Left ventricle myocardium inferior (tissue), 1 donor: Measurements from ENCODE around the gene ARGLU1. TPM values are rescaled to one million over a fixed set of nuclear protein-coding genes. Genes with fewer than 3 reads are reported as not detected.

Experiments used
- DNase-seq: peaks from one replicate; pipeline ENCODE4 v3.0.0-alpha.2; 2020
- H3K27ac ChIP-seq: fragments of 200-600 bp; replicated peaks from 2 replicates; pipeline ENCODE4 v1.8.0; 2021
- H3K27me3 ChIP-seq: fragments of 200-600 bp; 2 replicates; pipeline ENCODE4 v1.8.0; 2021; ENCODE audit warnings: low read depth
- H3K36me3 ChIP-seq: fragments of 200-600 bp; 2 replicates; pipeline ENCODE4 v1.8.0; 2021
- H3K4me1 ChIP-seq: fragments of 200-600 bp; 2 replicates; pipeline ENCODE4 v1.8.0; 2021
- H3K4me3 ChIP-seq: fragments of 200-600 bp; 2 replicates; pipeline ENCODE4 v1.8.0; 2021; ENCODE audit warnings: mild to moderate bottlenecking, moderate library complexity
- H3K9me3 ChIP-seq: fragments of 200-600 bp; replicated peaks from 2 replicates; pipeline ENCODE4 v1.8.0; 2021
- intact Hi-C: fragments of 100-400 bp; cut with micrococcal nuclease; formaldehyde crosslinking; loops from one replicate; pipeline ENCODE4 v1.11.0; 2022
- total RNA-seq: library from RNA; stranded (reverse); fragmentation: NEBNext Ultra II Directional; extraction: Animal tissue kit (Norgen Biotek cat#: 25700); gene quantifications from one replicate; pipeline ENCODE4 v1.2.1, GENCODE V29; 2021
- TF ChIP-seq, protein P1 (sequence below): fragments of 200-600 bp; IDR thresholded peaks from 2 replicates; pipeline ENCODE4 v1.8.0; 2021; ENCODE audit warnings: antibody characterized with exemption, mild to moderate bottlenecking, borderline replicate concordance
- donor health status: DM: no; HTN: yes; CAD: no; lungs with severe emphysema.

Gene ARGLU1
- total RNA-seq, 1 donor from 2014 or later = 29.0 TPM

DNA sequence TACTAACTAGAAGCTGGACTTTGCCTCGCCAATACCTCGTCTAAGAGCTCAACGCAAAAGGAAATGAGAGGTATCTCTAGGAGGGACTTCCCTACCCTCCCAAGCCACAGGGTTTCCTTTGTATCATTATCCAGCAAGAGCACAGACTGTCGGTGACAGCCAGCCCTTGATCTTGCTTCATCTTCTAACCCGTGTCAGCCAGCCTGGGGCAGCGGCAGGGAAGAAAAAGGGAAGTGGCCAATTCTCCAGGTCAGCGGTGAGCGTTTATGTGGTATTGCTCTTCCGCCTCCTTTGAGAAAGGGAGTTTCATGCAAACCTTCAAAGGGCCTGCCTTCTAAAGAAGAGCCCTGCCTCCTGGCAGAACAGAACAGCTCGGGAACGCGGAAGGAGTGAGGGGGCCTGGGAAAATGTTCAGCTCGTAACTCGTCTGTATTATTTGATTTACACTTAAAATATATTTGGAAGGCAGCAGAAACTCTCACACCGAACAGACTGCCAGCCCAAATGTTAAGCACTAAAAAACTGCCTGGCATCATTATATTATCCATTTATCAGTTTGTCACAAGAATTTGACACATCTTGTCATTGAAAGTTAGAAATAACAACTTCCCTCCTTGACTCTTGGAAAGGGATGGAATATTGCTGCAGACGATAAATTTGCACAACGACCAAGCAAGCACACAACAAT lies 74.3 kb downstream of the ARGLU1 start:
- peak overlapping the region; percentile 55 for H3K27ac ChIP-seq
- no peak overlapping the region for H3K4me3 ChIP-seq
- H3K27me3 ChIP-seq = no peaks in the 10 kb centered on the region
- peaks cover 73% of the 10 kb centered on the region for H3K4me1 ChIP-seq
- no peaks in the 10 kb centered on the region for H3K9me3 ChIP-seq
- no peak for DNase-seq
- TF ChIP-seq, protein P1, sequence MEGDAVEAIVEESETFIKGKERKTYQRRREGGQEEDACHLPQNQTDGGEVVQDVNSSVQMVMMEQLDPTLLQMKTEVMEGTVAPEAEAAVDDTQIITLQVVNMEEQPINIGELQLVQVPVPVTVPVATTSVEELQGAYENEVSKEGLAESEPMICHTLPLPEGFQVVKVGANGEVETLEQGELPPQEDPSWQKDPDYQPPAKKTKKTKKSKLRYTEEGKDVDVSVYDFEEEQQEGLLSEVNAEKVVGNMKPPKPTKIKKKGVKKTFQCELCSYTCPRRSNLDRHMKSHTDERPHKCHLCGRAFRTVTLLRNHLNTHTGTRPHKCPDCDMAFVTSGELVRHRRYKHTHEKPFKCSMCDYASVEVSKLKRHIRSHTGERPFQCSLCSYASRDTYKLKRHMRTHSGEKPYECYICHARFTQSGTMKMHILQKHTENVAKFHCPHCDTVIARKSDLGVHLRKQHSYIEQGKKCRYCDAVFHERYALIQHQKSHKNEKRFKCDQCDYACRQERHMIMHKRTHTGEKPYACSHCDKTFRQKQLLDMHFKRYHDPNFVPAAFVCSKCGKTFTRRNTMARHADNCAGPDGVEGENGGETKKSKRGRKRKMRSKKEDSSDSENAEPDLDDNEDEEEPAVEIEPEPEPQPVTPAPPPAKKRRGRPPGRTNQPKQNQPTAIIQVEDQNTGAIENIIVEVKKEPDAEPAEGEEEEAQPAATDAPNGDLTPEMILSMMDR = no peak
- H3K36me3 ChIP-seq = peaks cover 26% of the 10 kb centered on the region
- intact Hi-C loops = no loop called here

DNA sequence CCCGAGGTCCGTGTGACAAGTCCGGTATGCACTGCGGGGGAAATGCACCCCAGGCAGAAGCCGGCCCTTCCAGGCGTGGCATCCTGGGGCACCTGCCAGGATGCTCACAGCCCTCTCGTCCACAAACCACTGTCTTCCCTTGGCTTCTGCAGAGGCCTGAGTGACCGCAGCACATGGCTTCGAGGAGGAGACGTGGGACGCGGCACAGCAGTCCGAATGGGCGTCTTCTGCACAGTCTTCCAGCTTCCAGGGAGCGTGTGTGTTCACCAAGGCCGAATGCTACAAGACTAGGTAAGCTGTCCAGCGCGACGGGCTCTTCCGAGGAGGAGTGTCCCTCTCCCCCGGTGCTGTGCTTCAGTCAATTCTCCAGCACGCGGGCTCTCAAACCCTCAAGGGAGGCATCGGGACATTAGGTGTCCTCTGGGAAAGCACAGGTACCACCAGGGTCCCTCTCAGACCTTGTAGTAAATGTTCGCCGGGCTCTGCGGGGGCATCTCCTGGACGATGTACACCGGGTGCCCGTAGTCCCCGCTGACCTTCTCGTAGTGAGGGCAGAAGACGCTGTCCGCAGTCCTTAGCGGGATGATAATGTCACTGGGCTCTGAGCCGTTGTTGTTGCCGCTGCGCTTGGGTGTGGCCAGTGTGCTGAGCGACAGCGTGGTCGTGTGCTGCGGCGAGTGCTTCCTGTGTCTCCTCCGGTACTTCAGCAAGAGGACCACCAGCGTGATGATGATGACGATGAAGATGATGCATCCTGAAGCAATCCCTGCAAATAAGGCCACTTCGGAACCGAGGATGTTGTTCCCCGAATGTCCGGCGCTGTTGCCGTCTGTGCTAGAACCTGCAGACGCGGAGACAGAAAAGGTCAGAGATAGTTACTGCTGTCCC lies 75.1 kb downstream of the ARGLU1 start:
- DNase-seq = no peak
- peaks cover 72% of the 10 kb centered on the region for H3K4me1 ChIP-seq
- H3K36me3 ChIP-seq = peaks cover 26% of the 10 kb centered on the region
- H3K27ac ChIP-seq = peak overlapping the region; percentile 55
- H3K4me3 ChIP-seq = peak overlapping the region; percentile 22
- intact Hi-C loops = no loop called here
- no peaks in the 10 kb centered on the region for H3K27me3 ChIP-seq
- TF ChIP-seq, protein P1 = no peak
- no peaks in the 10 kb centered on the region for H3K9me3 ChIP-seq

DNA sequence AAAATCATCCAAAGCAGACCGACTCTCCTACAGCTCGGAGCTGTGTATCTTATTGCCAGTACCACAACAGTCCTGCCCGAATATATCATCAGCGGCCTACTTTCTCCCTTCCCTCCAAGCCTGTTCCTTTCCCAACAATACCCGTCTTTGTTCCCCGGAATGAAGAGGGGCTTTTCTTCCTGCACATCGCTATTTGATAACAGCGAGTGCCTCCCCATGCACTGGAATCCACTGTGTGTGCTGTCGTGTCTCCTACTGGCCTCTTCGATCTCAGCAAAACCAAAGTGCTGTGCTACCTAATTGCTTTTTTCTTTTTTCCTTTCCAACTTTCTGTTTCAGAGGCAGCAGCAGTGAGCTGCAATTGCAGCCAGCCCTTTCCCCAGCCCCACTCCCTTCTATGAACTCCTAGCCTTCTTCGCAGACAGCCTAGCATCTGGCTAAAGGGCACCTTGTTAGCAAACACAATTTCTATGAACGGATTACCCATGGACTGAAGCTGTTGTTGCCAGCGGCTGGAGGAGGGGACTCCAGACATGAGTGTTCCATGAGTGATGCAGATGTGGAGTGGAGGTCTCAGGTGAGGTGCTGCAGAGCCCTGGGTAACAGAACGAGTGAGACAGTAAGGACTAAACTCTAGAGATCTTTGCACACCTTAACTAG lies 75.9 kb downstream of the ARGLU1 start:
- Histone ChIP-seq H3K9me3 (no peaks in the 10 kb centered on the region), H3K4me1 (peaks cover 66% of the 10 kb centered on the region), H3K27ac (peak overlapping the region; percentile 55), H3K36me3 (peaks cover 26% of the 10 kb centered on the region), H3K4me3 (peak overlapping the region; percentile 22), H3K27me3 (no peaks in the 10 kb centered on the region)
- TF ChIP-seq, protein P1 = no peak
- intact Hi-C loops = no loop called here
- DNase-seq = no peak

Other genes starting within 250 kb of the ARGLU1 start
- gene EFNB2, start 32.5 kb downstream of the ARGLU1 start, total RNA-seq = 10.1 TPM